Ramos (cell line): Measurements from ENCODE around the gene TTC29.
"Not testable (repeated sequence)": the region's sequence is repeated elsewhere in the genome, so short reads cannot be mapped to it uniquely, and the experiment has no call there.

Experiments
- in situ Hi-C: fragments of 300-500 bp; cut with MboI; formaldehyde crosslinking; loops from one replicate; pipeline ENCODE4 v1.14.3; 2022; ENCODE audit warnings: low sequenced_read_pairs; ENCODE audit not compliant: unreplicated experiment

The TTC29 gene

GRCh38 chr4:146739182-146739581, 206.5 kb downstream of the TTC29 start:
- in situ Hi-C loops, result no loop called here

- in situ Hi-C loops, result not testable (repeated sequence)
Observed at GRCh38 chr4:146723519-146723918, 222.1 kb downstream of the TTC29 start.

- in situ Hi-C loops, result no loop called here
Observed at GRCh38 chr4:146709956-146710355, 235.7 kb downstream of the TTC29 start.

GRCh38 chr4:146699910-146700309, 245.8 kb downstream of the TTC29 start:
- in situ Hi-C loops, result no loop called here

GRCh38 chr4:146674829-146675570, 270.7 kb downstream of the TTC29 start:
- in situ Hi-C loops, result no loop called here

- in situ Hi-C loops, result not testable (repeated sequence)
Observed at GRCh38 chr4:146663968-146664311, 281.7 kb downstream of the TTC29 start.

- in situ Hi-C loops, result no loop called here
Observed at GRCh38 chr4:146661367-146661766, 284.3 kb downstream of the TTC29 start.
